NCI-H2171 (cell line): ENCODE results near the gene SHPK.

Experiments used
- DNase-seq: peaks from one replicate; lab custom pipeline; 2025; lab: John Stamatoyannopoulos, UW

The SHPK gene, protein sequence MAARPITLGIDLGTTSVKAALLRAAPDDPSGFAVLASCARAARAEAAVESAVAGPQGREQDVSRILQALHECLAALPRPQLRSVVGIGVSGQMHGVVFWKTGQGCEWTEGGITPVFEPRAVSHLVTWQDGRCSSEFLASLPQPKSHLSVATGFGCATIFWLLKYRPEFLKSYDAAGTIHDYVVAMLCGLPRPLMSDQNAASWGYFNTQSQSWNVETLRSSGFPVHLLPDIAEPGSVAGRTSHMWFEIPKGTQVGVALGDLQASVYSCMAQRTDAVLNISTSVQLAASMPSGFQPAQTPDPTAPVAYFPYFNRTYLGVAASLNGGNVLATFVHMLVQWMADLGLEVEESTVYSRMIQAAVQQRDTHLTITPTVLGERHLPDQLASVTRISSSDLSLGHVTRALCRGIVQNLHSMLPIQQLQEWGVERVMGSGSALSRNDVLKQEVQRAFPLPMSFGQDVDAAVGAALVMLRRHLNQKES

DNA sequence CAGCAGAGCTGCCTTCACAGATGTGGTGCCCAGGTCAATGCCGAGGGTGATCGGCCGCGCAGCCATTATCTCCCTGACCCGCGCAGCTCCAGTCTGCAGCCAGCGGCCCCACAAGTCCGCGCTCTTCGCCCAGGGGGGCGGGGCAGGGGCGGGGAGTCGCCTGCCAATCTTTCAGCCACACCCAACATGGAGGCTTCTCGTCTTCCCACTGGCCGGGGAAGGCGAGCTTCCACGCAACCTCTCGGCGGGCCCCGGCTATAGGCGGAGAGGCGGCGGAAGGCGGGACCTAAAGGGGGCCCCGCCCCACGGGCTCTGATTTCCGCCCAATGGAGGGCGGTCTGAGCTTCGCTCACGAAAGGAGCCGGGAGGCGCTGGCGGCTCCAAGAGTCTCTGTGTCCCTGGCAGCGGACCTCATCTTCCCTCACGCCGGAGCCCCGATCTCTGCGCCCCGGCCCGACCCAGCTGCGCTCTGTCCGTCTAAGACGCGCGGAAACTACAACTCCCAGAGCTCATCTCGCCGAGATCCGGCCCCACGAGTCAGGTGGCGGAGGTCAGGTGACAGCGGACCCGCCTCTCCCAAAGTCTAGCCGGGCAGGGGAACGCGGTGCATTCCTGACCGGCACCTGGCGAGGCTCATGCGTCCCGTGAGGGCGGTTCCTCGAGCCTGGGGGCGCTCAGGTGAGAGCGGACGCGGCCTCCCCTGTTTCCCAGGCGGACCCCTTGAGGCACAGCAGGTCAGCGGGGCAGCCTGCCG is at the start of gene SHPK, which contains the start of gene CTNS:
Gene SHPK (minus strand): TSS at position 97 of the 754 bp plus-strand sequence. CDS start 31 bp downstream, at position 66.
Gene CTNS (plus strand): TSS at position 607 of the 754 bp plus-strand sequence. CDS start 3,447 bp downstream, outside the sequence.
- DNase-seq, result peak; percentile 94

DNA sequence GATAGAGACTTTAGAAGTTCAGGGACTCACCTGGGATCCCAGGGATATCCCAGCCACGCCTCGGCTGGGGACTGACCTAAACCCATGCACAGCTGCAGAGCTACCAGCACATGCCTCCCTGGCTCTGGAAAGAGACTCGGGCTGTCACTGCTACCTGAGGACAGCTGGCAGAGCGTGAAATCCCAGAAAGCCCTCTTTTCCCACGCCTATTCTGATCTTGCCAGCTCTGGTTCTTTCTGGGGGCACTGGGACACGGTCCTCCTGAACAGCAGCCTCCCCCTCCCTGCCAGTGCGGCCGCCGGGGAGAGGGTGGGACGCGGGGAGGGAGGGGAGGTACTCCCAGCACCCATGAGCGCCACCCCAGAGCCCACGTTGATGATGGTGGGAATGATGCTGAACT is 49.1 kb upstream of the SHPK start:
- DNase-seq, result peak; percentile 40

DNA sequence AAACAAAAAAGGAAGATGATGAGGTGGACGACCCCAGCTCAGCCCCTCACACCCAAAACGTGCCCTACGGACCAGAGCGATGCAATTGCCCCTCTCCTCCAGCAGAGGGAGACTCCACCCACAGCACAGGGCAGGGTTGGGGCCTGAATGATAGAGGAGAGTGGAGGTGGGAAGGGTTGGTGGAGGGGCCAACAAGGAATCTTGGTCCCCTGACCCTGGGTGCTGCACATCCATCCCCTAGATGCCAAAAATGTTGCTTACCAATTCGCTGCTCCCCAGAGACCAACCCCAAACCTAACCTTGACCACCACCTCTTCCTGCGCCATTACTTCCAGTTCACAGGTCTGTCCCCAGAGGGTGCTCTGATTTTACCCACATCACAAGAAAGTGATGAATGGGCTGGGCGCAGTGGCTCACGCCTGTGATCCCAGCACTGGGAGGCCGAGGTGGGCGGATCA is 47.0 kb upstream of the SHPK start:
- no peak for DNase-seq

DNA sequence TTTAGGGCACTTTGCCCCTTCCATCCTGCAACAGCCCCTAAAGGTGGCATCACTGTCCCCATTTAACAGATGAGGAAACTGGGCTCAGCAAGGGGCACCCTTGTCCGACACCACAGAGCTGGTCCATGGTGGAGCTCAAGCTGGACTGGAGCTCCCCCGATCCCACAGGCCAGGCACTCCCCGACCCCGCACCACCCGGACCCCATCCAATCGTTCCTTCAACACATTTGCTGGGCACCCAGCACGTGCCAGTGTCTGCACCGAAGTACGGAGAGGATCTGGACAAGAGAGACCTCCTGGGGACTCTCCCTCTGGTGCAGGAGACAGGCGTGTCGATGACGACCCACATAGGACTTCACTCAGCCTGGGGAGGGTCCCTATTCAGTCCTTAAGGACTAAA is 46.0 kb upstream of the SHPK start:
- DNase-seq, result no peak

DNA sequence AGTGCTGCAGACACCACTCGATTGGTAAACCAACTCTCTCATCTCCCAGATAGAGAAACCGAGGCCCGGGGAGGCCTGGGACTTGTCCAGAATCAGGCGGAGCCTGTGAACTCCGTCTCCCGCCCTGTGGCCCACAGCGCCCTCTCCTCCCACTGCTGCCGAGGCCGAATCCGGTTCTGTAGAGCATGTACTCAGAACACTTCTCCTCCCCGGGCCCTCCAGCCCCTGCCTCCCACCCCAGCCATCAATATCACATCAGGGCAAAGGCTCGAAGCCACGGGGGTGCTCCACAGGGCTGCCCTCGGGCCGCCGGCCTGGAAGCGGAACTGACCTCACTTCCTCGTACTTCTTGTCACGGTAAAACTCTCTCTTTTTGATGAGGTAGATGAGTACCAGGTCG is 45.5 kb upstream of the SHPK start:
- DNase-seq, result no peak

DNA sequence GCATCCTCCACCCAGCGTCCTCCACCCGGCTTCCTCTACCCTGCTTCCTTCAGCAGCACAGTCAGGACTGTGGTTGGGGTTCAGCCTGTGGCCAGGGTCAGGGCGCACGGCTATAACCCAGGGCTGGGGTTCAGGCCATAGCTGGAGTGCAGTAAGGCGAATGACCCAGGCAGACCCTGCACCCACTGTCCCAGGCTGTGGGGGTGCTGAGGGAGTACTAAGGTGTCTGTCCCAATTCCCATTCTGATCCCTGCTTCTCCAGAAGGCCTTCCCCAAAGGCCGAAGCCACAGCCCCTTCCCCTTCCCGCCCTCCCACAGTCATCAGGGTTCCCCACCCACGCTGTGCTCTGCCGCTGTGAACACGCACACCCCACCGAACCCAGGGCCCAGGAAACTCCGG is 45.0 kb upstream of the SHPK start:
- DNase-seq, result no peak

DNA sequence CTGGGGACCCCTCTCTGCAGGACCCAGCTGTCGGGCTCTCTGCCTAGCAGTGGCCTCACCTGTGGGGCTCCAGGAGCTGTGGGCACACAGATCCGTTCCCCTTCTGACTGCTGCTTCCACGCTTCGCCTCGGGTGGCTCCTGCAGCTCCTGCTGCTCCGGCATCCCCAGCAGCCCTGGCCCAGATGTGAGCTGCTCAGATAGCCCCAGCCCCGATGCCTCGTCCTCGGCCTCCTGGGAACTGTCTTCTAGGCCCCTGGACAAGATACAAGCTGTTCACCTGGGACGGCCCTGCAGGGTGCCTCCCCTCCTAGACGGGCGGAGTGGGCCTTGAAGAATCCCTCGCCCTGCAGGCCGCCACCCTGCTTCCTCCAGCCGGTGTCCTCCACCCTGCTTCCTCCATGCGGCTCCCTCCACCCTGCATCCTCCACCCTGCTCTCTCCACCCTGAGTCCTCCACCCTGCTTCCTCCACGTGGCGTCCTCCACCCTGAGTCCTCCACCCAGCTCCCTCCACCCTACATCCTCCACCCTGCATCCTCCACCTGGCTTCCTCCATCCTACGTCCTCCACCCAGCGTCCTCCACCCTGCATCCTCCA is 43.6 kb upstream of the SHPK start:
- DNase-seq, result no peak

DNA sequence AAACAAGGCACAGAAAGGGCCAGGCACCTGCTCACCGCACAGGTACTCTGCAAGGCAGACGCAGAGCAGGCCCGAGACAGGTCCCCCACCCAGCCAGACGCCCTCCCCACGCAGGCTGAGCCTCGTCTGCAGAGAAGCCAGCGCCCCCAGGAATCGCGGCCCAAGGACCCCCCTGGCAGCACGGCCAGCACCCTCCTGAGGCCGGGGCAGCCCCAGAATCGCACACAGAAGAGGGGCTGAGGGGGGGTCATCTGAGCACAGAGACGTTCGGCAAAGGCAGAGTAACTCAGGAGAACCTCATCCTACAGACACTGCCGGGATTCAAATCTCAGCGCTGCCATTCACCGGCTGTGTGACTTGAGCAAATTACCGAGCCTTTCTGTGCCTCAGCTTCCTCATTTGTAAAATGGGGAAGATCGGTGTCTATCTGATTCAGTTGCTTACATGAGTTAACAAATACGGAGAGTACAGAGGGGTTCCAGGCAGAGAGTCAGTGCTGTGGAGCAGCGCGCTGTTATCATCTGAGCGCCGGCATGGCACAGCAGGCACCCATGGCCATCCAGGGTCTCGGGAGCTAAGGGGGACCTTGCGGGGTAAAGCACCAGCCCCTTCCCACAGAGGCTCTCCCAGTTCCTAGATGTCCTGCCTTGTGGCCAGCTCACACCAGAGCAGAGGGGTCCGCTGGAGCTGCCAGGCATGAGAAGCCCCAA is 42.9 kb upstream of the SHPK start:
- no peak for DNase-seq

DNA sequence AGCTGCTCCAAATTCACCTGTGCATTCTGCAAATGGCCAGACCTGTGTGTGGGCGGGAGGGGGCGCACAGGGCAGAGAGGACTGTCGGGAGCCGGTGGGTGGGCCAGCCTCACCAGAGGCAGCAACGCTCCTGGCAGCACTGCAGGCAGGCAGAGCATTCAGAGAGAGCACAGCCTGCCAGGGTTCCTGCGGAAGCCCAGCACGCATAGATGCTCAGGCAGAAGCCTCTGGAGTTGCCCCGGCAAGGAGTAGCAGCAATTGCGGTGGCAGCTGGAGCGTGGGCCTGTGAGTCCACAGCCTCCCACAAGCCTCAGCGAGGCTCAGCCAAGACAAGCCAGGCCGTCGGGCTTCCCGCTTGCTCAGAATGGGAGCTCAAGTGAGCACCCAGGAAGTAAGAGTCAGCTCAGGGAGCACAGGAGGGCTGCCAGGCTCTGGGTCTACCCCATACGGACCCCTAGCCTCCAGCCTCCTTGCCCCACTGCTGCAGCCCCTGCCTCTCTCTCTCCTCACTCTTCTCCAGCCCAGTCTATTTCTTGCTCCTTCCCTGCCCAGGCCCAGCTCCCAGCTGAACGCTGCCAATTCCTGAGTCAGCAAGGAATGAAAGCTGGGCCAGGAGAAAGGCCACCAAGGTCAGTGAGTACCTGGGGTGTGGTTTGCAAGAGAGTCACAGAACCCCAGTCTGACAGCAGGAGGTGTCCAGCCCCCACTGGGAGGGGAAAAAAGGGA is 42.2 kb upstream of the SHPK start:
- no peak for DNase-seq

DNA sequence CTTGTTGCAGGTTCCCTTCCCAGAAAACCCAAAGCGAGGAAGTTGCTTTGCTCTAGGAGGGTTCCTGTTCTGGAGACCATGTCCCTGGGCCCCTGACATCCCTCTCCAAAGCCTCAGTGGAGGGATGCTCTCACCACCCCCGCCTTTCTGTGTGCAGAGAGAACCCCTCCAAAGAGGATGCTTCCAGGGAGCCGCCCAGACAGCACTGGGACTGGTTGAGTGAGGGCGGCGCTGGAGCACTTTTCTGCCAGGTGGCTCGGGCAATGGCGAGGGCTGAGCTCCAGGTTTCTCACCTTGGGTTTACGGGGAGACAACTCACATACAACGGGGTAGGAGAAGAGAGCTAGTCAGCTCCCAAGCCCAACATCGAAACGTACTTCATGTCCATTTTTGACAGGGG is 39.8 kb upstream of the SHPK start:
- DNase-seq, result no peak

DNA sequence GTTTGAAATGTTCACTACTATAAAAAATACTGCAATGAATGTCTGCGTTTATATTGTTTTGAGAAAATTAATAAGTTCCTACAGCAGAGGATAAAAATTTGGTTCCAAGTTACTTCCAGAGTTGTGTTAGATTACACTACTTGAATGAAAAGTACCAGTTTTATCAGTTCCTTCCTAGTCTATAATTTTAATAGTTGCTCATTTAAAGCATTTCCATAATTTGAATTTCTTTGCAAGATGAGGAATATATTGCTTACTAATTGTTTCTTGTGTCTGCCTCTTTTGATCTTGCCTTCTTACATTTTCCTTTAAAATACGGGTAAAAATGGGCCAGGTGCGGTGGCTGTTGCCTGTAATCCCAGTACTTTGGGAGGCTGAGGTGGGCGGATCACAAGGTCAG is 36.5 kb upstream of the SHPK start:
- DNase-seq, result no peak

DNA sequence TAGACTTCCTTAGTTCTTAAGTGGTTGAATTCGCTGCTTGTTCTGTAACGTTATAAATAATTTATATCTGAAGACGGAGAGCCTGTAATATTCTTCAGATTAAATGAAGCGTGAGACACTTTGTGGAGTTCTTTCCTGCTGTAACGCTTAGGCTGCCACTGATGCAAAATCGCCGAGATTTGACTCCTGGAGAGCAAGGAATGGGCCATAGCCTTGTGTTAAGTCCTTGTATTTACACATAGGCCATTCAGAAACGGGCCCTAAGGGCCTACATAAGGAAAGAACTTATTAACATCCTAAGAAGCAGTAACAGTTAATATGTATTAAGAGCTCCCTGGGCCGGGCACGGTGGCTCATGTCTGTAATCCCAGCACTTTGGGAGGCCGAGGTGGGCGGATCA is 33.5 kb upstream of the SHPK start:
- no peak for DNase-seq

DNA sequence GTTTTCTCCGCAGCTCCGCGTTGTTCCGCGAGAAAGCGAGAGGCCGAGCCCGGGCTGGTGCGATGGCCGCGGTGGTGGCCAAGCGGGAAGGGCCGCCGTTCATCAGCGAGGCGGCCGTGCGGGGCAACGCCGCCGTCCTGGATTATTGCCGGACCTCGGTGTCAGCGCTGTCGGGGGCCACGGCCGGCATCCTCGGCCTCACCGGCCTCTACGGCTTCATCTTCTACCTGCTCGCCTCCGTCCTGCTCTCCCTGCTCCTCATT is 33.0 kb upstream of the SHPK start:
- DNase-seq, result no peak

DNA sequence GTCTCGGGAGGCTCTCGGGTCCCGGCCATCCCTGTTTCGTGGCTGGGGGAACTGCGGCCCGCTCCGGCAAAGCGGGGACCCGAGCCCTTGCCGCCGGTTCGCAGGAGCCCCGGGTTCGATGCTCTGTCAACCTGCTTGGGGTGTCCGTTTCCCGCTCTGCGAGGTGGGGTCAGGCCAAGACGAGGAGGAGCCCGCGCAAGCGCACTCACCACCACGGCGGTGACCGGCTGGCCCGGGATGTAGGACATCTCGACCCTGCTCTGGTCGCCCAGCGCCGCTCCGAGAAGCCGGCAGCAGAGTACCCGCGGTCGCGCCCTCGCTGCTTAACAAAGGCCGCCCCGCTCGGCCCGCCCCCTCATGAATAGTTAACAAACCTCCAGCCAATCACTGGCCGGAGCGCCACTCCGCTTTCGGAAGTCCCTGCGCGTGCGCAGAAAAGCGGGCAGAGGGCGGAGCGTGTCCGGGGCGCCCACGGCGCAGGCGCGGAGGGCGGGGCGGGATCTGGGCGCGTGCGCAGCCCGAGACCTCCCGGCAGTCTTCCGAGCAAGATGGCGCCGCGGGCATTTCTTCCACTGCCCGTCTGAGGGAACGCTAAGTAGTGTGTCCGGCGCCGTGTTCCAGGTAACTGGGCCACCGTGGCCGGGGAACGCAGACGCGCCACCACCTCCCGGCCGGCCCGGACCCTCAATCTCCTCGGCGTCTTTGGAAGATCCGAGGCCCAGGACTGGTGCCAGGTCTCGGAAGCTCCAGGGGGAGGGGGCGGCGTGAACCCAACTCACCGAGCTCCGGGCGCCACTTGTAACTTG is 32.4 kb upstream of the SHPK start, which contains the start of the genes EMC6 and TAX1BP3:
Gene EMC6 (plus strand): TSS at position 534 of the 806 bp plus-strand sequence. CDS start 335 bp downstream, outside the sequence.
Gene TAX1BP3 (minus strand): TSS at position 300 of the 806 bp plus-strand sequence. CDS start 52 bp downstream, at position 248.
- peak; percentile 96 for DNase-seq

DNA sequence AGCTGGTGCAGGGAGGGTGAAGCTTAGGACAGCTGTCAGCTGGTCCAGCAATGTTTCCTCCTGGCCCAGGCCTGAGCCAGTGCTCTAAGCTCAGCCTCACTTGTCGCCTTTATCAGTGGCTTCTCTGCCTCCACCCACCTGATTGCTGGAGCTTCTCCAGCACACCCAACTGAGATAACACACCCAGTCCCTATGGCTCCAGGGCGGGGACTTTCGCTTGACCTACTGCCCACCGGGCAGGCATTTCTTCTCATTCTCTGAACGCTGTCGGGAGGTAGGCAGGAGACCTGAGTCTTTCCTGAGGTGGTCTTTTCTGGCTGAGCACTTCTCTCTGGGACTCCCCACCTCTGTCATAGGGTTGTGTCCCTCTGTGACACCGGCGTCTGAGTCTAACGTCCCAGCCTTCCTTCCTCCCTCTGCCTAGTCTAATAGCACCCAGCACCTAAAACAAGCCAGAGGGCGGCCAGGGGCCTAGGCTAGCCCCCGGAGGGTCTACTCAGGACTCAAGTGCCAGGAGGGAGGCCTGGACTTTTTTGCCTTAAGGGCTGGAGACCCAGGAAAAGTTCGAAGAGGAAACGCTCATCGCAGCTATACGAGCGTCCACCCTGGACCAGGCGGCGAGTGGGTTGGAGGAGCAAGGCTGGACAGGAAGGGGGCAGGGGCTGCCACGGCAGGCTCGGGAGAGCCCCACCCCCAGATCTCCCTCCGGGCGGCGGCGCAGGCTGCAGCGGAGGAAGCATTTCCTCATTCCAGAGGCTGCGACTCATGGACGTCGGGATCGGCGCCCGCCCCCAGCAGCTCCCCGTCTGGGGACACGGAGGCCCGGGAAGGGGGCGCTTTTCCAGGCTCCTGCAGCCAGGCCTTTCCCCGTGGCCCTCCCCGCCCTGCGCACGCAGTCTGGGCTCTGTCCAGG is 31.6 kb upstream of the SHPK start:
- DNase-seq, result no peak

DNA sequence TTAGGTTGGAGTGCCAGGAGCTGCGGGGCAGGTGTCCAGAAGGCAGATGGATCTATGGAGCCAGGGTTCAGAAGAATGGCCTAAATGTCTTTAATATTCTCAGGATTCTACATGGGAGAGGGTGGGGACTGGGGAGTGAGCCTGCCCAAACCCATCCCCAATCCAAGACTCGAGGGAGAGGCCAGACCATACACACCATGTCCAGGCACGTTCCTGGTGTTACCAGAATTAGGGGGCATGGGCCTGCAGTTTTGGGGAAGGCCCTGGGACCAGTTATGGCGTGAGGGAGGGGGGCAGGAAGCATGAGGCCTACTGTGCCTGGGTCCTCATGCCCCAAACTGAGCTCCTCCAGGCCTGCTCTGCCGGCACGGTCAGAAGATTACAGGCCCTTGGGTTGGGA is 30.5 kb upstream of the SHPK start:
- DNase-seq, result no peak

DNA sequence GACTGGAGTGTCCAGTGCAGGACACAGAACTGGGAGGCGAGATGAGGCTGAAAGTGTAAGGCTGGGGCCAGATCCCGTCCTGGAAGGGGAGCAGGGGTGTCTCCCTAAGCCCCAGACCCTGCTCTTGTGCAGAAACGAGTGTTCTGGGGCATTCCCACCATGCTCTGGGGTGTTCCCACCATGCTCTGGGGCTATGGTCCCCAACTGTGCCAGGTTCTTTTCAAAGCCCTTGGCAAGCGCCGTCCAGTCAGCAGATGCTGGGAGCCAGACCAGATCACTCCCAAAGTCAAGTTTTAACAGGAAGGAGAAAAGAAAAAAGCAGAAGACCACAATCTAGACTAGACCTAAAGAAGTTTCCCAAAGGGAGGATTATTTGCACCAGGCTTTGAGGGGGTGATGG is 29.8 kb upstream of the SHPK start:
- DNase-seq, result no peak

DNA sequence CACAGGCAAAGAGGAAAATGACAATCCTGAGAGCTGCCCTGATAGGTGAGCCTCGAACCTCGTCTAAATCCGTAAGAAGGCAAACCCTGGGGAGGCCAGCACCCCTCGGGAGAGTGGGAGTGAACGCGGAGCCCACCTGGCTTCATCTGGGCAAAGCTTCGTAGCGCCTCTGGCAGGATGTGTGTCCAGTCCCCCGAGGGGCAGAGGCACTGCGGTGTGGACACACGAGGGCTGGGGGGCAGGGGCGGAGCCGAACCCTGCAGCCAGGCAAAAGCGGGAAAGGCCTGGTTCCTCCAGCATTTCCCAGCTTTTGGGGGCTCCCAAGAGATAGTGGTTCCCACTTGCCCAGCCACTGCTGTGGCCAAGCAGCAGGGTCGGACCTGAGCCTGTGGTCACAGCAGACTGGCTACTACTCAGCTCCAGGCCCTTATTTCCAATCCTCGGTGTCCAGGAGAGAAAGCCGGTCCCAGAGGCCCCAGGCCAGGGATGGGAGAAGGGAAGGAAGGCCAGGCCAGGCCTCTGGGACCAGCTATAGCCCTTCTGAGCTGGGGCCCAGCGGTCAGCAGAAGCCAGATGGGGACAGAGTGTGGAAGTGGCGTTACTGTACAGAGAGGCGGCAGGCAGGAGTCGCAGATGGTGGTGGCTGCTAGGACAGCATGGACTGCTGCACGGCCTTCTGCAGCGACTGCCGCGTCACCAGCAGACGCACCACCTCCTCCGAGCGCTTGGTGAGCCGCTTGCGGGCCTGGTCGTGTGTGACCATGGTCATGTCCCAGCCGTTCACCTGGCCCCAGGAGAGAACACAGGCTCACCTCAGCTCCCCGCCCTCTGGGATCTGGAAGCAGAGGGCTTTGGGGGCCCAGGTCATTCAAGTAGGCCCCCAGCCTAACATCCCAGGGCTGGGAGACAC is 27.3 kb upstream of the SHPK start:
- DNase-seq, result no peak
